Uterus (tissue), 4 donors: ENCODE measurements around the gene LSAMP. TPM values are rescaled to one million over a fixed set of nuclear protein-coding genes. Genes with fewer than 3 reads are reported as not detected.

ENCODE experiments used
- DNase-seq, 2 donors: peaks; one replicate each; pipeline ENCODE4 v3.0.0-alpha.2; 2019 to 2020
- H3K27ac ChIP-seq, 2 donors: fragments of 200-600 bp; sonication (generic); 1 replicate in 1 of 2; 2 replicates in 1 of 2; pipeline ENCODE4 v1.5.1; 2016 to 2018
- H3K27me3 ChIP-seq, 2 donors: fragments of 200-600 bp; sonication (generic); one replicate each; pipeline ENCODE4 v1.5.1; 2018 to 2019; ENCODE audit warnings: control low read depth in 1 of 2
- H3K36me3 ChIP-seq, 2 donors: fragments of 200-600 bp; sonication (generic); one replicate each; pipeline ENCODE4 v1.5.1; 2019; ENCODE audit warnings: control low read depth in 1 of 2
- H3K4me1 ChIP-seq, 2 donors: fragments of 200-600 bp; sonication (generic); one replicate each; pipeline ENCODE4 v1.5.1; 2018 to 2019; ENCODE audit warnings: control low read depth in 1 of 2
- H3K4me3 ChIP-seq, 2 donors: fragments of 200-600 bp; sonication (generic); 1 replicate in 1 of 2; 2 replicates in 1 of 2; pipeline ENCODE4 v1.5.1; 2018 to 2019; ENCODE audit warnings: mild to moderate bottlenecking in 1 of 2
- H3K9me3 ChIP-seq, 2 donors: fragments of 200-600 bp; sonication (generic); one replicate each; pipeline ENCODE4 v1.5.1; 2019; ENCODE audit warnings: control low read depth in 1 of 2
- POLR2A ChIP-seq, 2 donors: fragments of 450-650 bp; IDR thresholded peaks; one replicate each; pipeline ENCODE4 v1.6.1; 2016; ENCODE audit warnings: antibody characterized with exemption in 2 of 2, mild to moderate bottlenecking in 1 of 2, moderate library complexity in 1 of 2
- intact Hi-C: fragments of 100-400 bp; cut with DNase I; formaldehyde crosslinking; loops from one replicate; pipeline ENCODE4 v1.15.1; 2023; ENCODE audit warnings: low total_unique reads
- total RNA-seq, 4 donors: library from RNA; depleted of rRNA in 3 of 4; stranded (reverse); fragments of >200 nt in 3 of 4; gene quantifications; one replicate each; pipeline versions ENCODE4 v1.1.0 to v1.2.4, GENCODE V29; 2014 to 2023
- TF ChIP-seq, protein P1 (sequence below), 4 experiments: fragments of 200-600 bp in 2 of 4; fragments of 450-650 bp in 2 of 4; sonication (generic) in 2 of 4; IDR thresholded peaks; one replicate each; pipeline ENCODE4 v1.5.1; 2016 to 2019; ENCODE audit warnings: antibody characterized with exemption in 4 of 4, mild to moderate bottlenecking in 2 of 4, moderate library complexity in 1 of 4
- donor health status: DM: yes; HTN: yes; CAD: no.

LSAMP gene
- total RNA-seq, 4 donors from 2014 or later, result 0.26 to 25.8 (median 1.8) TPM

DNA sequence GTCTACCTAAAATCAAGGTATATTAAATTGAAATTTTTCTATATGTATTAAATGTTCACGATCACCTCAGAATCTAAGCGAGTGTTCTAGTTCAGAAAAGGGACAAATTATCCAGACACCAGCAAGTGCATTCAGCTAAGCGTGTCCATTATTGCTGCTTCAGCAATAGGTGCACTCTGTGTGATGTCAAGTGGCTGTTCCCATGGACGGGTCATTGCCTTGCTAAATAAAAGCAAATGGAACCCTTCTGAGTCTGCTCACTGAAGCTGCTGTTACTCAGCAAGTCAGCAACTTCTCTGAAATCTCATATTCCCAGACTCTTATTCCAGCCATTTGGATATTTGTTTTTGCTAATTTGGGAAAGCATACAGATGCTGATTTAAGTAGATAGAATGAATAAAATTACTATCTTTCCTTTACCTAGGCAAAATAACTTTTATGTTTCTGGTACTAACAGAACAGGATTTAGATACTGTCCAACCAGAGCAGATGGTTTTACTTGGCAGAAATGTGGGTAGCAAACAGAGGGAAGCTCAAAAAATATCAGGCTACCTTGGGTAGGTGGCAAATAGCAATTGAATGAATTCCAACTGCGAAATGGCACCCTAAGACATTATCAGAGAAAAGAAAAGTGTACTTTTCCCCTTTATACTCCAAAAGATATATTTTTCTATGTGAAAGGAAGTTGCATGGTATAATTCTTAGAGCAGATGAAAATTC, 415.0 kb downstream of the LSAMP start:
- Histone ChIP-seq H3K4me3 (no peak overlapping the region), H3K27me3 (no peaks in the 10 kb centered on the region), H3K4me1 (no peaks in the 10 kb centered on the region), H3K36me3 (no peaks in the 10 kb centered on the region), H3K27ac (no peak overlapping the region), H3K9me3 (no peaks in the 10 kb centered on the region)
- DNase-seq, result no peak
- TF ChIP-seq POLR2A (IDR thresholded peaks at IDR 0.05), result no peak
- TF ChIP-seq, protein P1, sequence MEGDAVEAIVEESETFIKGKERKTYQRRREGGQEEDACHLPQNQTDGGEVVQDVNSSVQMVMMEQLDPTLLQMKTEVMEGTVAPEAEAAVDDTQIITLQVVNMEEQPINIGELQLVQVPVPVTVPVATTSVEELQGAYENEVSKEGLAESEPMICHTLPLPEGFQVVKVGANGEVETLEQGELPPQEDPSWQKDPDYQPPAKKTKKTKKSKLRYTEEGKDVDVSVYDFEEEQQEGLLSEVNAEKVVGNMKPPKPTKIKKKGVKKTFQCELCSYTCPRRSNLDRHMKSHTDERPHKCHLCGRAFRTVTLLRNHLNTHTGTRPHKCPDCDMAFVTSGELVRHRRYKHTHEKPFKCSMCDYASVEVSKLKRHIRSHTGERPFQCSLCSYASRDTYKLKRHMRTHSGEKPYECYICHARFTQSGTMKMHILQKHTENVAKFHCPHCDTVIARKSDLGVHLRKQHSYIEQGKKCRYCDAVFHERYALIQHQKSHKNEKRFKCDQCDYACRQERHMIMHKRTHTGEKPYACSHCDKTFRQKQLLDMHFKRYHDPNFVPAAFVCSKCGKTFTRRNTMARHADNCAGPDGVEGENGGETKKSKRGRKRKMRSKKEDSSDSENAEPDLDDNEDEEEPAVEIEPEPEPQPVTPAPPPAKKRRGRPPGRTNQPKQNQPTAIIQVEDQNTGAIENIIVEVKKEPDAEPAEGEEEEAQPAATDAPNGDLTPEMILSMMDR (IDR thresholded peaks at IDR 0.05), result no peak
- intact Hi-C loops, result no loop called here

DNA sequence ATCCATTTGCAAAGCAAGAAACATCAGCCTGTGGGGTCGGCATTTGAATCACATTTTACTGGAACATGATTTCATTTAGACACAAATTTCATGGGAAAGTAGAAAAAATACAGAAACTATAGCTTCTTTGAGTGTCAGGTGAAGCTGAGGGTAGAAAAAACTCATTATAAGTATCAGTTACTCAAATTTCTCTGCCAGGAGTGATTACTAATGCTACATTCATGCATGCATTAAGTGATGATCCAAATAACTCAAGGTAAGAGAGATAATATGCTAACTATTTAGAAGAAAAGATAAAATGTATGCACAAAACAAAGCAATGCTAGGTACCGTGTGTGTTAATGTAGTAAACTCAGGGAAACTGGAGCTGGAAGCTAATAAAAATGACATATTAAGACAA, 416.0 kb downstream of the LSAMP start:
- no peaks in the 10 kb centered on the region for H3K27me3 ChIP-seq
- H3K4me3 ChIP-seq, result no peak overlapping the region
- H3K9me3 ChIP-seq, result no peaks in the 10 kb centered on the region
- intact Hi-C loops, result no loop called here
- no peak overlapping the region for H3K27ac ChIP-seq
- no peaks in the 10 kb centered on the region for H3K4me1 ChIP-seq
- no peak for TF ChIP-seq POLR2A (IDR thresholded peaks at IDR 0.05)
- TF ChIP-seq, protein P1 (IDR thresholded peaks at IDR 0.05), result no peak
- DNase-seq, result no peak
- H3K36me3 ChIP-seq, result no peaks in the 10 kb centered on the region

DNA sequence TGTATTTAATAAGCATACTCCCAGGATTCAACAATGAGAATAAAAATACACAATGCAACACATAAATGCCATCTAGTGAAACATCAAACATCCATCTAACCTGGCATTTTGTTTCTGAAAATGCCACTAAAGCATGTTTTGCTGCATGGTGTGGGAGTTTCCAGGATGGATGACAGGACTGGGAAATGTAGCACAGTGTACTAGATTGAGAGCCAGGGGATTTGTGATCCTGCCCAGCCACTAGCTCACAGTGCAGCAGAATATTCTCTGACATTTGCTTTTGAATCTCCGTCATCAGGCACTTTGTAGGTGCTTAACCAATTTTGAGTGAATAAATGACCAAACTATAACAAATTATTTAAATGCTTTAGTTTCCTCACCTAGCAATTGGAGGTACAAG, 417.1 kb downstream of the LSAMP start:
- TF ChIP-seq, protein P1 (IDR thresholded peaks at IDR 0.05), result no peak
- no peak for TF ChIP-seq POLR2A (IDR thresholded peaks at IDR 0.05)
- H3K27ac ChIP-seq, result no peak overlapping the region
- intact Hi-C loops, result no loop called here

DNA sequence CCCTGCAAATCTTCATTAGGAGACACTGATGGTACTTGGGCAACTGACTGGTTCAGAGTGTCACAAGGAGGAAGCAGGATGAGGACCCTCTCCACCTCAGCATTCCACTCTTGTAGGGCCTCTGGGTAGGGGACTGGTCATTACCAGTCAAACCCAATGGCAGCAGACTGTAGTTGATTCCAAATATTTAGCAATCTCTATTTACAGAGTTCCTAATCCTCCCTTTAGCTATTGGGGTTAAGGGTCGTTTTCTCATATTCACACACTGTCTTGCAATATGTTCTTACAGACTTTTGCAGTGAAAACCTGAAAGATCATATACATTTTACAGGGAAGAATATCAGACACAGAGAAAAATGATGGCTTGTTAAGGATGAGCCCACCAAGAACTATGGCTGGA, 424.3 kb downstream of the LSAMP start:
- Histone ChIP-seq H3K36me3 (no peaks in the 10 kb centered on the region), H3K27me3 (no peaks in the 10 kb centered on the region), H3K4me1 (no peaks in the 10 kb centered on the region), H3K9me3 (no peaks in the 10 kb centered on the region), H3K4me3 (no peak overlapping the region), H3K27ac (no peak overlapping the region)
- intact Hi-C loops, result no loop called here
- TF ChIP-seq POLR2A (IDR thresholded peaks at IDR 0.05), result no peak
- TF ChIP-seq, protein P1 (IDR thresholded peaks at IDR 0.05), result no peak
- no peak for DNase-seq

More for the DNA sequence above, 417.1 kb downstream of the LSAMP start:
- H3K27me3 ChIP-seq, result no peaks in the 10 kb centered on the region
- no peak overlapping the region for H3K4me3 ChIP-seq
- no peaks in the 10 kb centered on the region for H3K36me3 ChIP-seq
- no peaks in the 10 kb centered on the region for H3K4me1 ChIP-seq
- no peaks in the 10 kb centered on the region for H3K9me3 ChIP-seq
- DNase-seq, result no peak

DNA sequence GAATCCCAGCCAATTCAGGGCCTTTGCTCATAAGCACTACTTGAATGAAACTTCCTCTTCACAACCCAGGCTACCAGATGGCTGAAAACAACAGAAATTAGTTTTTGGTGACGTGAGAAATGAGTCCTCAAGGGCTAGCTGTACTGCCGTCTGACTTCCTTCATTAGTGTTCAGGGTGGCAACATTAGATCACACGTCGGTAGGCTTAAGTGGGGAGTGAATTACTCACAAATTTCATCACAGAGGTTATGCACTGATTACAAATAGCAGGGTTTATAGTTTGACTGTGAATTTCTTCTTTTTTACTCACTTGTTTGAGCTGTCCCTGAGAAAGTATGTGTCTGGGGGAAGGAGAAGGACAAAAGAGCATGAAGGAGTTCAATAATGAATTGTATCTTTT, 424.8 kb downstream of the LSAMP start:
- Histone ChIP-seq H3K4me3 (no peak overlapping the region), H3K4me1 (no peaks in the 10 kb centered on the region), H3K27ac (no peak overlapping the region), H3K9me3 (no peaks in the 10 kb centered on the region), H3K27me3 (no peaks in the 10 kb centered on the region), H3K36me3 (no peaks in the 10 kb centered on the region)
- no peak for DNase-seq
- intact Hi-C loops, result no loop called here
- TF ChIP-seq, protein P1 (IDR thresholded peaks at IDR 0.05), result no peak
- no peak for TF ChIP-seq POLR2A (IDR thresholded peaks at IDR 0.05)
